ENCODE measurements around the gene RNF115.

DNA sequence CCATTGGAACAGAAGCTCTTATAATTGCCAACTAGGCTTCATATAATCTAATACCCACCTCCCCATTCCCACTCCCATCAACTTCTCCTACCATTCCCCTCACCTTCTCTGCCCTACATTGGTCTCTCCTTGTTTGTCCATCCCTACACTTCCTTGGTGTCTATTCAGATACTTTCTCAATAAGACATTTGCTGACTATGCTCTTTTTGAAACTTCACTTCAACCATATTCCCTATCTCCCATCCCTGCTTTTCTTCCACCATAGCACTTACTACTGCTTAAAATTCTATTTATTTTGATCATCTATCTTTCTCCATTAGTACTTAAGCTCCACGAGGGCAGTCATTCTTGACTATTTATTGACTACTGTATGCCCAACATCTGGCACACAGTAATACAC lies 64.2 kb downstream of the RNF115 start:
- no peak for TF ChIP-seq POLR2A (IDR thresholded peaks at IDR 0.05)
- TF ChIP-seq, protein P1, sequence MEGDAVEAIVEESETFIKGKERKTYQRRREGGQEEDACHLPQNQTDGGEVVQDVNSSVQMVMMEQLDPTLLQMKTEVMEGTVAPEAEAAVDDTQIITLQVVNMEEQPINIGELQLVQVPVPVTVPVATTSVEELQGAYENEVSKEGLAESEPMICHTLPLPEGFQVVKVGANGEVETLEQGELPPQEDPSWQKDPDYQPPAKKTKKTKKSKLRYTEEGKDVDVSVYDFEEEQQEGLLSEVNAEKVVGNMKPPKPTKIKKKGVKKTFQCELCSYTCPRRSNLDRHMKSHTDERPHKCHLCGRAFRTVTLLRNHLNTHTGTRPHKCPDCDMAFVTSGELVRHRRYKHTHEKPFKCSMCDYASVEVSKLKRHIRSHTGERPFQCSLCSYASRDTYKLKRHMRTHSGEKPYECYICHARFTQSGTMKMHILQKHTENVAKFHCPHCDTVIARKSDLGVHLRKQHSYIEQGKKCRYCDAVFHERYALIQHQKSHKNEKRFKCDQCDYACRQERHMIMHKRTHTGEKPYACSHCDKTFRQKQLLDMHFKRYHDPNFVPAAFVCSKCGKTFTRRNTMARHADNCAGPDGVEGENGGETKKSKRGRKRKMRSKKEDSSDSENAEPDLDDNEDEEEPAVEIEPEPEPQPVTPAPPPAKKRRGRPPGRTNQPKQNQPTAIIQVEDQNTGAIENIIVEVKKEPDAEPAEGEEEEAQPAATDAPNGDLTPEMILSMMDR (IDR thresholded peaks at IDR 0.05): no peak
